ENCODE data around the gene NR3C1. TPM values are rescaled to one million over a fixed set of nuclear protein-coding genes. Genes with fewer than 3 reads are reported as not detected.
"Not testable (repeated sequence)": the region's sequence is repeated elsewhere in the genome, so short reads cannot be mapped to it uniquely, and the experiment has no call there.

NR3C1 gene
- total and polyA plus RNA-seq, 2 donors = 47.7 to 62.3 TPM

DNA sequence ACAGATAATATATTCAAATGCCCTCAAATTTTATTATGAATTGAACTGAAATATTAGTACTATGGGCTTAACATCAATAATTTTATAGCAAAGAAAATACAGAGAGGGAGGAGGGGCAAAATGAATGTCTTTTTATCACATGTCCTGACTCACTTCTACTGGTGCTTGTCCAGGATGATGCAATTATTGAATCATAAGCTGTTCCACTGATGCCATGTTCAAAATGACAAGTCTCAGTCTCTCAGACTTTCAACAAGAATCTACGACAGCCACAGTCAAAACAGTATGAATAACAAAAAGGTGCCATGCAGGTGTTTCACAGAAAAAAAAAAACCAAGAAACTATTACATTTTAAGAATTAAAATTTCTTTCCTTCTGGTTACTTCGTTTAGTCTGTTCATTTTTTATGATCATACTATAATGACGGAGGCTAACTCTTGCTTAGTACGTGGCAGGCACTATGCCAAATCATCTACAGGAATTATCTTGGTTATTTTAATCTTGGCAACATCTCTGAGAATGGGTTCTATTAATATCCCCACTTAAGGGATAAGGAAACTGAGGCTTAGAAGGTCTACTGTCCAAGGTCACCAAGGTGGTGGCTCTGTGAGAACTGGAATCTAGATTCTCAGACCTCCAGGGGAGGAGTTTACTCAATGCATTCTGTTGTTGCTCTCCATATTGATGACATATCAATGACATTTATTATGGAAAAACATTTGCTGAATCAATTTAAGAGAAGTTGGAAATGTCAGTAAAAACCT is 61.5 kb downstream of the NR3C1 start:
- no peaks in the 10 kb centered on the region for H3K9me3 ChIP-seq (ENCODE audit: control insufficient read depth in 2 of 2, insufficient read depth in 1 of 2, low read length in 1 of 2)
- no peak overlapping the region for H3K4me3 ChIP-seq (ENCODE audit: low read length in 2 of 2)
- WGBS = 97% methylated on average over 4 of the region's 4 CpGs
- no peaks in the 10 kb centered on the region for H3K27me3 ChIP-seq (ENCODE audit: control insufficient read depth in 2 of 2, insufficient read depth in 1 of 2, low read length in 1 of 2)
- peaks cover 0 to 2% of the 10 kb centered on the region in 2 donors for H3K4me1 ChIP-seq (ENCODE audit: control insufficient read depth in 2 of 2, insufficient read depth in 2 of 2, low read length in 2 of 2)
- H3K36me3 ChIP-seq (ENCODE audit: control insufficient read depth in 2 of 2, insufficient read depth in 2 of 2, low read length in 1 of 2) = peaks cover 3 to 6% of the 10 kb centered on the region in 2 donors
- no peak for DNase-seq (ENCODE audit: low read depth in 6 of 9, low spot score in 9 of 9)
- H3K27ac ChIP-seq (ENCODE audit: low read depth in 1 of 2, low read length in 1 of 2) = no peak overlapping the region

DNA sequence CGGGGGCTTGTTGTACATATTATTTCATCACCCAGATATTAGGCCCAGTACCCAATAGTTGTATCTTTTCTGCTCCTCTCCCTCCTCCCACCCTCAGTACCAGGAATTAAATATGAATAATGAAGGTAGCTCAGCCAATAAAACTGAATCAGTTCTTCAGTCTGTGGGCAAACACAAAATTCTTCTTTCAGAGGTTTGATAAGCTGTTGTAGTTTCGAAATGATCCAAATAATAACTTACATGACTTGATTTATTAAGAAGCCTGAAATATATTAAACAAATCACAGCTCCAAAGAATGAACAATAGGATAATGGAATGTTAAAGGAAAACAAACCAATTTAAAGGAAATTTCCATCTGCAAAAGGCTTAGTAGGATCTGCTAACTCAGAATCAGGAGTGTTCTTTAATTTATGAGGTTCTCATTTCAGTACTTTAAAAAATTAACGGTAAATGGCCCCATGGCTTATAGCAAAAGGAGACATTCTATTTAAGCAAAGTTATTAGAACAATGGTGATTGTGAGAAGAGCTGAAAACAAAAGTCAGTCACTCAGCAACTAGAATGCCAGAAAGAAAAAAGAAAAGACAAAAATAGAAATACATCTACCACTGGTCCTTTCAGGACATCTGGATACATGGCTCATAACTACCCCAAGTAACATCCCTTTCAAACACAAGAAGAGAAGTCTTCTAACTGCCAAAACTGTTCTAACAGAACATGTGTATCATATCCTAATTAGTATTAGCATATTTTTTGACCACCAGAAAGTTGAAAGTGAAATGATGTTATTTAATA is 62.4 kb downstream of the NR3C1 start:
- H3K27ac ChIP-seq (ENCODE audit: low read depth in 1 of 2, low read length in 1 of 2) = no peak overlapping the region
- H3K36me3 ChIP-seq (ENCODE audit: control insufficient read depth in 2 of 2, insufficient read depth in 2 of 2, low read length in 1 of 2) = peaks cover 3 to 12% of the 10 kb centered on the region in 2 donors
- DNase-seq (ENCODE audit: low read depth in 6 of 9, low spot score in 9 of 9) = no peak
- no peaks in the 10 kb centered on the region for H3K9me3 ChIP-seq (ENCODE audit: control insufficient read depth in 2 of 2, insufficient read depth in 1 of 2, low read length in 1 of 2)
- WGBS = 98% methylated on average over 3 of the region's 3 CpGs
- no peak overlapping the region for H3K4me3 ChIP-seq (ENCODE audit: low read length in 2 of 2)
- H3K4me1 ChIP-seq (ENCODE audit: control insufficient read depth in 2 of 2, insufficient read depth in 2 of 2, low read length in 2 of 2) = peaks cover 0 to 2% of the 10 kb centered on the region in 2 donors
- no peaks in the 10 kb centered on the region for H3K27me3 ChIP-seq (ENCODE audit: control insufficient read depth in 2 of 2, insufficient read depth in 1 of 2, low read length in 1 of 2)

DNA sequence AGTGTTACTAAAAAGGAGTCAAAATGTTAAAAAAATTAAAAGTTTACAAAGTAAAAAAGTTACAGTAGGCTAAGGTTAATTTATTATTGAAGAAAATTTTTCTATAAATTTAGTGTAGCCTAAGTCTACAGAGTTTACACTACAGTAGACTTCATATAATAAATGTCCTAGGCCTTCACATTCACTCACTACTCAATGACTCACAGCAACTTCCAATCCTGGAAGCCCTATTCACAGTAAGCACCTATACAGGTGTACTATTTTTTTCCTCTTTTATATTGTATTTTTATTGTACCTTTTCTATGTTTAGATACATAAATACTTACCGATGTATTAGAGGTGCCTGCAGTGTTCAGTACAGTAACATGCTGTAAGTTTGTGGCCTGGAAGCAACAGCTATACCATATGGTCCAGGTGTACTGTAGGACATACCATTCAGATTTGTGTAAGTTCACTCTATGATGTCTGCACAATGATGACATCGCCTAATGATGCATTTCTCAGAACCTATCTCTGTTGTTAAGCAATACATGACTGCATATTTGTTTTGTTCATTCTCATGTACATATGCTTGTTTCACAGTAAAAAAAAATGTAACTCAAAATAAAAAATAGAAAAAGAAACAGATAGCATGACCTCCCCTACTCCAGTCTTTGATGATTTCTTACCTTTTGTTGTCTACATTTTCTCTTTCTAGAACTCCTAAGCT is 64.7 kb downstream of the NR3C1 start:
- DNase-seq (ENCODE audit: low read depth in 6 of 9, low spot score in 9 of 9) = no peak

DNA sequence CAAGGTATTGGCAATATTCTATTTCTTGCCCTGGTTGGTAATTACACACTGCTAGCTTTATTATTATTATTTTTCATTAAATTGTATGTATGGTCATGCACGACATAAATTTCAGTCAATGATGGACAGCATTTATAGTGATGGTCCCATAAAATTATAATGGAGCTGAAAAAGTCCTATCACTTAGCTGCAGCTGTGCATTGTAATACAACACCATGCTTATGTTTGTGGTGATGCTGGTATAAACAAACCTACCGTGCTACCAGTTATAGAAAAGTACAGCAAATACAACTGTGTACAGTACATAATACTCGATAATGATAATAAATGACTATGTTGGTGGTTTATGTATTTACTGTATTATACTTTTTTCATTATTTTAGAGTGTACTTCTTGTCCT is 65.5 kb downstream of the NR3C1 start:
- no peaks in the 10 kb centered on the region for H3K27me3 ChIP-seq (ENCODE audit: control insufficient read depth in 2 of 2, insufficient read depth in 1 of 2, low read length in 1 of 2)
- WGBS = 97% methylated on average over 3 of the region's 3 CpGs
- H3K9me3 ChIP-seq (ENCODE audit: control insufficient read depth in 2 of 2, insufficient read depth in 1 of 2, low read length in 1 of 2) = no peaks in the 10 kb centered on the region
- H3K27ac ChIP-seq (ENCODE audit: low read depth in 1 of 2, low read length in 1 of 2) = no peak overlapping the region
- no peak for DNase-seq (ENCODE audit: low read depth in 6 of 9, low spot score in 9 of 9)
- no peaks in the 10 kb centered on the region for H3K4me1 ChIP-seq (ENCODE audit: control insufficient read depth in 2 of 2, insufficient read depth in 2 of 2, low read length in 2 of 2)
- H3K4me3 ChIP-seq (ENCODE audit: low read length in 2 of 2) = no peak overlapping the region
- H3K36me3 ChIP-seq (ENCODE audit: control insufficient read depth in 2 of 2, insufficient read depth in 2 of 2, low read length in 1 of 2) = peaks cover 0 to 10% of the 10 kb centered on the region in 2 donors

More for the DNA sequence above, 64.7 kb downstream of the NR3C1 start:
- Histone ChIP-seq H3K9me3 (ENCODE audit: control insufficient read depth in 2 of 2, insufficient read depth in 1 of 2, low read length in 1 of 2) (no peaks in the 10 kb centered on the region), H3K27ac (ENCODE audit: low read depth in 1 of 2, low read length in 1 of 2) (no peak overlapping the region), H3K4me3 (ENCODE audit: low read length in 2 of 2) (no peak overlapping the region), H3K4me1 (ENCODE audit: control insufficient read depth in 2 of 2, insufficient read depth in 2 of 2, low read length in 2 of 2) (peaks cover 0 to 2% of the 10 kb centered on the region in 2 donors), H3K27me3 (ENCODE audit: control insufficient read depth in 2 of 2, insufficient read depth in 1 of 2, low read length in 1 of 2) (no peaks in the 10 kb centered on the region), H3K36me3 (ENCODE audit: control insufficient read depth in 2 of 2, insufficient read depth in 2 of 2, low read length in 1 of 2) (peaks cover 0 to 10% of the 10 kb centered on the region in 2 donors)
- WGBS = 100% methylated on average over 2 of the region's 2 CpGs

DNA sequence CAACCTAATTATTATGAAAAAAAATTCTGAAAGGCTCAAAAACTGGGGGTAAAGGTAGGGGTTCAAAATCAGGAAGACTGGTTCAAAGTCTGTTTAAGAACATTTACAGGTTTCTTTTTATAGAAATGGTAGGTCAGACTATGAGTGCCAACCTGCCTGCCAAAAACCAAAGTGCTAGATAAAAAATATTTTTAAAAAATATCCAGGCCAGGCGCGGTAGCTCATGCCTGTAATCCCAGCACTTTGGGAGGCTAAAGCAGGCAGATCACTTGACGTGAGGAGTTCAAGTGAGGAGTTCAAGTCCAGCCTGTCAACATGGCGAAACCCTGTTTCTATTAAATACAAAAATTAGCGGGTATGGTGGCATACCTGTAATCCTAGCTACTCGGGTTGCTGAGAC is 67.0 kb downstream of the NR3C1 start:
- H3K27me3 ChIP-seq (ENCODE audit: control insufficient read depth in 2 of 2, insufficient read depth in 1 of 2, low read length in 1 of 2) = no peaks in the 10 kb centered on the region
- no peak for DNase-seq (ENCODE audit: low read depth in 6 of 9, low spot score in 9 of 9)
- H3K27ac ChIP-seq (ENCODE audit: low read depth in 1 of 2, low read length in 1 of 2) = no peak overlapping the region
- peaks cover 0 to 10% of the 10 kb centered on the region in 2 donors for H3K36me3 ChIP-seq (ENCODE audit: control insufficient read depth in 2 of 2, insufficient read depth in 2 of 2, low read length in 1 of 2)
- H3K9me3 ChIP-seq (ENCODE audit: control insufficient read depth in 2 of 2, insufficient read depth in 1 of 2, low read length in 1 of 2) = no peaks in the 10 kb centered on the region
- H3K4me3 ChIP-seq (ENCODE audit: low read length in 2 of 2) = no peak overlapping the region
- 98% methylated on average over 6 of the region's 6 CpGs for WGBS
- H3K4me1 ChIP-seq (ENCODE audit: control insufficient read depth in 2 of 2, insufficient read depth in 2 of 2, low read length in 2 of 2) = no peaks in the 10 kb centered on the region

DNA sequence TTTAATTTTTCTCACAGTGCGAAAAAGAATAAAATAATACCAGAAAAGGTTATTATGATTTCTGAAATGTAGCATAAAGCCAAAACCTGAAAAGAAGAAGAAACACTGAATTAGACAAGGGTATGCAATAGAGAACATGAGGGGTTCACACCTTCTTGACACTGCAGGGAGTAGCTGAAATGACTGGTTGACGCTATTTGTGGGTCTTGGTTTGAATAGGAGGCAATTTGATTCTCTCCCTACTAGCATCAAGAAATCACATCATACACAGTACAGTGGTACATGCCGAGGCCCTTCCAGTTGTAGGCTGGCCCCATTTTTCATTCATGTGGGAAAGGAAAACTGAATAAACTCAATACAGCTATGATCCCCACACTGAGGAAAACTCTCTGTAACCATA is 68.6 kb downstream of the NR3C1 start:
- H3K4me1 ChIP-seq (ENCODE audit: control insufficient read depth in 2 of 2, insufficient read depth in 2 of 2, low read length in 2 of 2) = no peaks in the 10 kb centered on the region
- WGBS = 95% methylated on average over 3 of the region's 3 CpGs
- no peaks in the 10 kb centered on the region for H3K27me3 ChIP-seq (ENCODE audit: control insufficient read depth in 2 of 2, insufficient read depth in 1 of 2, low read length in 1 of 2)
- H3K4me3 ChIP-seq (ENCODE audit: low read length in 2 of 2) = no peak overlapping the region
- peaks cover 0 to 10% of the 10 kb centered on the region in 2 donors for H3K36me3 ChIP-seq (ENCODE audit: control insufficient read depth in 2 of 2, insufficient read depth in 2 of 2, low read length in 1 of 2)
- no peaks in the 10 kb centered on the region for H3K9me3 ChIP-seq (ENCODE audit: control insufficient read depth in 2 of 2, insufficient read depth in 1 of 2, low read length in 1 of 2)
- DNase-seq (ENCODE audit: low read depth in 6 of 9, low spot score in 9 of 9) = no peak
- H3K27ac ChIP-seq (ENCODE audit: low read depth in 1 of 2, low read length in 1 of 2) = no peak overlapping the region

DNA sequence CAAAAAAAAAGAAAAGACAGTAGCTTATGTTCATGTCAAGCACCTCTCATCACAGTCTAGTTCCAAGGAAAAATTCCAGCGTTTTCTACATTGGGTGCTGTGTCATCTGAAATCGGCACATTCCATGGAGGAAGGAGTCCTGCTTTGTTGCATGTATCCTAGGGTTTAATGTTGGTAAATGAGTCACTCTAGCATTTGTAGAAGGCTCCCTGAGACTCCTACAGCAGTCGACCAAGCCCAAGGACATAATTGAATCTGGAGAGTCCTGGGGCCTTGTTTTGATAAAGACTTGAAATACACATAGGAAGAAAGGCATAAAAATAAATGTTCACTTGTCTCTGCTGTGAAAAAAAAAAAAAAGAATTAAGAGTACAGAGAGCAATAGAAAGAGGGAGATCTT is 69.1 kb downstream of the NR3C1 start:
- not testable (repeated sequence) for H3K9me3 ChIP-seq (ENCODE audit: control insufficient read depth in 2 of 2, insufficient read depth in 1 of 2, low read length in 1 of 2); H3K27me3 ChIP-seq (ENCODE audit: control insufficient read depth in 2 of 2, insufficient read depth in 1 of 2, low read length in 1 of 2); DNase-seq (ENCODE audit: low read depth in 6 of 9, low spot score in 9 of 9); H3K27ac ChIP-seq (ENCODE audit: low read depth in 1 of 2, low read length in 1 of 2); H3K4me1 ChIP-seq (ENCODE audit: control insufficient read depth in 2 of 2, insufficient read depth in 2 of 2, low read length in 2 of 2); H3K36me3 ChIP-seq (ENCODE audit: control insufficient read depth in 2 of 2, insufficient read depth in 2 of 2, low read length in 1 of 2); H3K4me3 ChIP-seq (ENCODE audit: low read length in 2 of 2)
- WGBS = 96% methylated on average over 3 of the region's 3 CpGs

DNA sequence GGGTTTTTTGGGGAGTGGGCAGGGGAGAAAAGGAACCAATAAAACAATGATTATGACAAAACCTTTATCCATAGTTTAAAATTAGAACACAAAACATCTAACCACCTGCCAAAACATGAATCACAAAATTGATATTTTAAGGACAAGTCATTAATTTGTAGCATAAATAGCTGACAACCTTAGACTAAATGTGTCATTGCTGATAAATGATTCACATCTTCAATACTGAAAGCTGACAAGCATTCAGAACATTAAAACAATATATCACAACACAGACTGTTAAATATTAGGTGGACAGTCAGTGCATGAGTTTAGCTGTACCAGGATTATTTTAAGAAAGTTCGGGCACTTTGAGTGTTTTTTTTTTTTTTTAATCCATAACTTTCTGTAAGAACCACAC is 71.5 kb downstream of the NR3C1 start:
- DNase-seq (ENCODE audit: low read depth in 6 of 9, low spot score in 9 of 9) = no peak
- H3K27me3 ChIP-seq (ENCODE audit: control insufficient read depth in 2 of 2, insufficient read depth in 1 of 2, low read length in 1 of 2) = no peaks in the 10 kb centered on the region
- H3K4me1 ChIP-seq (ENCODE audit: control insufficient read depth in 2 of 2, insufficient read depth in 2 of 2, low read length in 2 of 2) = no peaks in the 10 kb centered on the region
- H3K27ac ChIP-seq (ENCODE audit: low read depth in 1 of 2, low read length in 1 of 2) = no peak overlapping the region
- H3K36me3 ChIP-seq (ENCODE audit: control insufficient read depth in 2 of 2, insufficient read depth in 2 of 2, low read length in 1 of 2) = peaks cover 0 to 6% of the 10 kb centered on the region in 2 donors
- H3K4me3 ChIP-seq (ENCODE audit: low read length in 2 of 2) = no peak overlapping the region
- peaks cover 0 to 7% of the 10 kb centered on the region in 2 donors for H3K9me3 ChIP-seq (ENCODE audit: control insufficient read depth in 2 of 2, insufficient read depth in 1 of 2, low read length in 1 of 2)
- 98% methylated on average over 1 of the region's 1 CpG for WGBS

DNA sequence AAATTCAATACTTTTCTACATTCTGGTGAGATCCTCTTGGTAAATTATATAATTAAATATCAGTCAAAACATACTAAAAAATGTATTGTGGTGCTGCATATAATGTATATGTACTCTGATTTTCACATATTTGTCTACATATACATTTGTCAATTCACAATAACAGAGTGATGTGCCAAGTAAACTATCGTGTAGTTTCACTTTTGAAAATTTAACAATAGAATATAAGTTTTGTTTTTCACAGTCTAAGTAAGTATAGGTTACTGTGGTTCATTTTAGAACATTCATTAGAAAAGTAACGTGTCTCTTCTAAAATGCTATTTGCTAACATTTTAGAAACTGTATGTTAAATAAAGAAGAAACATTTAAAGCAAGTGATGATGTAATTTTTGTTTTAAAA is 73.6 kb downstream of the NR3C1 start:
- no peaks in the 10 kb centered on the region for H3K4me1 ChIP-seq (ENCODE audit: control insufficient read depth in 2 of 2, insufficient read depth in 2 of 2, low read length in 2 of 2)
- DNase-seq (ENCODE audit: low read depth in 6 of 9, low spot score in 9 of 9) = no peak
- peaks cover 0 to 7% of the 10 kb centered on the region in 2 donors for H3K9me3 ChIP-seq (ENCODE audit: control insufficient read depth in 2 of 2, insufficient read depth in 1 of 2, low read length in 1 of 2)
- WGBS = 72% methylated on average over 2 of the region's 2 CpGs
- no peak overlapping the region for H3K4me3 ChIP-seq (ENCODE audit: low read length in 2 of 2)
- no peak overlapping the region for H3K27ac ChIP-seq (ENCODE audit: low read depth in 1 of 2, low read length in 1 of 2)
- H3K27me3 ChIP-seq (ENCODE audit: control insufficient read depth in 2 of 2, insufficient read depth in 1 of 2, low read length in 1 of 2) = no peaks in the 10 kb centered on the region
- H3K36me3 ChIP-seq (ENCODE audit: control insufficient read depth in 2 of 2, insufficient read depth in 2 of 2, low read length in 1 of 2) = no peaks in the 10 kb centered on the region
